Measurements from ENCODE around the gene PATJ. TPM values are rescaled to one million over a fixed set of nuclear protein-coding genes. Genes with fewer than 3 reads are reported as not detected.

PATJ gene
- total RNA-seq, 1 experiment from 2014 or later = 72.2 TPM

- Mint-ChIP-seq H3K9me3 (ENCODE audit: low read depth, unreplicated experiment) (no peaks in the 10 kb centered on the region), H3K4me3 (ENCODE audit: low read depth, unreplicated experiment) (no peak overlapping the region), H3K27ac (ENCODE audit: unreplicated experiment) (no peak overlapping the region), H3K4me1 (ENCODE audit: low read depth, unreplicated experiment) (no peaks in the 10 kb centered on the region), H3K27me3 (ENCODE audit: unreplicated experiment) (no peaks in the 10 kb centered on the region), H3K36me3 (ENCODE audit: insufficient read depth, unreplicated experiment) (no peaks in the 10 kb centered on the region)
- CTCF ChIA-PET = no interaction called here
- intact Hi-C loops (cut with micrococcal nuclease; ENCODE audit: unreplicated experiment) = no loop called here
- no peak for DNase-seq
- no TSS peak for BruUV-seq (replicated peaks)
- no peak for TF ChIP-seq CTCF (IDR thresholded peaks at IDR 0.05; ENCODE audit: unreplicated experiment)
Observed at GRCh38 chr1:61973100-61973837, 231.0 kb downstream of the PATJ start.

GRCh38 chr1:61975638-61976037 lies 233.4 kb downstream of the PATJ start:
- Mint-ChIP-seq H3K4me1 (ENCODE audit: low read depth, unreplicated experiment) (no peaks in the 10 kb centered on the region), H3K4me3 (ENCODE audit: low read depth, unreplicated experiment) (no peak overlapping the region), H3K36me3 (ENCODE audit: insufficient read depth, unreplicated experiment) (no peaks in the 10 kb centered on the region), H3K9me3 (ENCODE audit: low read depth, unreplicated experiment) (no peaks in the 10 kb centered on the region), H3K27me3 (ENCODE audit: unreplicated experiment) (no peaks in the 10 kb centered on the region), H3K27ac (ENCODE audit: unreplicated experiment) (no peak overlapping the region)
- DNase-seq = no peak
- CTCF ChIA-PET = no interaction called here
- intact Hi-C loops (cut with micrococcal nuclease; ENCODE audit: unreplicated experiment) = no loop called here
- TF ChIP-seq CTCF (IDR thresholded peaks at IDR 0.05; ENCODE audit: unreplicated experiment) = no peak
- BruUV-seq (replicated peaks) = no TSS peak

GRCh38 chr1:61976566-61976965 lies 234.3 kb downstream of the PATJ start:
- Mint-ChIP-seq H3K4me1 (ENCODE audit: low read depth, unreplicated experiment) (no peaks in the 10 kb centered on the region), H3K27me3 (ENCODE audit: unreplicated experiment) (no peaks in the 10 kb centered on the region), H3K36me3 (ENCODE audit: insufficient read depth, unreplicated experiment) (no peaks in the 10 kb centered on the region), H3K9me3 (ENCODE audit: low read depth, unreplicated experiment) (no peaks in the 10 kb centered on the region), H3K4me3 (ENCODE audit: low read depth, unreplicated experiment) (no peak overlapping the region), H3K27ac (ENCODE audit: unreplicated experiment) (no peak overlapping the region)
- intact Hi-C loops (cut with micrococcal nuclease; ENCODE audit: unreplicated experiment) = no loop called here
- no peak for TF ChIP-seq CTCF (IDR thresholded peaks at IDR 0.05; ENCODE audit: unreplicated experiment)
- CTCF ChIA-PET = no interaction called here
- no TSS peak for BruUV-seq (replicated peaks)
- no peak for DNase-seq

DNA sequence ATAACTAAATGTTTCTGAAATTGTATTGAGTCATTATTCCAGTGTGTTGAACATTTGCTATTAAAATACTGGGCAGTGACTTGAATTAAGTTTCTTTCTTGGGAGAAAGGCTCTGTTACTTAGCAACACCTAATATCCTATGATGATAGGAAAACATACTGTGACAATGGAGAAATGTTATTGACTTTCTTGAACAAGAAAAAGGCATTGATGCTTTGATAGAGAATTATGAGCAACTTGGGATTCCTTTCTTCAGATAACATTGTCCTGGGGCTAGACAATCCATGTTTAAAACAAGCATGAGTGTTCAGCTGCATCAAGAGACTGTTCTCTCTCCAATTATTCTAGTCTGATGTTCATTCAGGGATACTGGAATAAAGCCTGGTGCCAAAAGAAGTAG lies 236.5 kb downstream of the PATJ start:
- Mint-ChIP-seq H3K27me3 (ENCODE audit: unreplicated experiment) (no peaks in the 10 kb centered on the region), H3K36me3 (ENCODE audit: insufficient read depth, unreplicated experiment) (no peaks in the 10 kb centered on the region), H3K4me3 (ENCODE audit: low read depth, unreplicated experiment) (no peak overlapping the region), H3K4me1 (ENCODE audit: low read depth, unreplicated experiment) (no peaks in the 10 kb centered on the region), H3K9me3 (ENCODE audit: low read depth, unreplicated experiment) (no peaks in the 10 kb centered on the region), H3K27ac (ENCODE audit: unreplicated experiment) (no peak overlapping the region)
- TF ChIP-seq CTCF (IDR thresholded peaks at IDR 0.05; ENCODE audit: unreplicated experiment) = no peak
- intact Hi-C loops (cut with micrococcal nuclease; ENCODE audit: unreplicated experiment) = no loop called here
- CTCF ChIA-PET = no interaction called here
- no TSS peak for BruUV-seq (replicated peaks)
- DNase-seq = no peak

Data from Calu3 (cell line).